ENCODE results near the gene BLOC1S5.
A peak's percentile ranks its signal among the peaks of the same experiment; 100 is the strongest.
"Not testable (repeated sequence)": the region's sequence is repeated elsewhere in the genome, so short reads cannot be mapped to it uniquely, and the experiment has no call there.

The BLOC1S5 gene

GRCh38 chr6:8080362-8081151 lies 16.4 kb upstream of the BLOC1S5 start:
- DNase-seq, result peak; percentile 64

GRCh38 chr6:8079126-8079525 lies 14.9 kb upstream of the BLOC1S5 start:
- DNase-seq, result no peak

GRCh38 chr6:8077991-8078390 lies 13.8 kb upstream of the BLOC1S5 start:
- DNase-seq, result no peak

- peak; percentile 15 for DNase-seq
These were observed 11.5 kb upstream of the BLOC1S5 start for GRCh38 chr6:8075704-8076103.

- DNase-seq, result peak; percentile 59
These were observed 11.0 kb upstream of the BLOC1S5 start for GRCh38 chr6:8075185-8075584.

GRCh38 chr6:8074213-8074612 lies 10.0 kb upstream of the BLOC1S5 start:
- no peak for DNase-seq

- no peak for DNase-seq
These were observed 9.6 kb upstream of the BLOC1S5 start for GRCh38 chr6:8073758-8074157.

GRCh38 chr6:8070718-8071117 lies 6.5 kb upstream of the BLOC1S5 start:
- DNase-seq, result no peak

GRCh38 chr6:8069631-8070284 lies 5.6 kb upstream of the BLOC1S5 start:
- no peak for DNase-seq

- DNase-seq, result no peak
These were observed 5.0 kb upstream of the BLOC1S5 start for GRCh38 chr6:8069151-8069550.

GRCh38 chr6:8066108-8066507 lies 1.9 kb upstream of the BLOC1S5 start:
- DNase-seq, result peak; percentile 49

- DNase-seq, result no peak
These were observed 1.3 kb upstream of the BLOC1S5 start for GRCh38 chr6:8065519-8065911.

- DNase-seq, result peak; percentile 62
These were observed 689 bp upstream of the BLOC1S5 start for GRCh38 chr6:8064638-8065518.

GRCh38 chr6:8061736-8062135 lies 2.5 kb downstream of the BLOC1S5 start:
- DNase-seq, result no peak

GRCh38 chr6:8060346-8060745 lies 3.8 kb downstream of the BLOC1S5 start:
- no peak for DNase-seq

- peak; percentile 75 for DNase-seq
These were observed 5.1 kb downstream of the BLOC1S5 start for GRCh38 chr6:8059129-8059528.

- no peak for DNase-seq
These were observed 6.4 kb downstream of the BLOC1S5 start for GRCh38 chr6:8057793-8058192.

- no peak for DNase-seq
These were observed 6.9 kb downstream of the BLOC1S5 start for GRCh38 chr6:8057263-8057662.

- no peak for DNase-seq
These were observed 9.9 kb downstream of the BLOC1S5 start for GRCh38 chr6:8054276-8054675.

- DNase-seq, result no peak
These were observed 16.5 kb downstream of the BLOC1S5 start for GRCh38 chr6:8047541-8048292.

GRCh38 chr6:8045769-8046168 lies 18.4 kb downstream of the BLOC1S5 start:
- DNase-seq, result not testable (repeated sequence)

- peak; percentile 58 for DNase-seq
These were observed 21.0 kb downstream of the BLOC1S5 start for GRCh38 chr6:8043221-8043620.
